ENCODE measurements around the gene ICOS.
"Not testable (repeated sequence)": the region's sequence is repeated elsewhere in the genome, so short reads cannot be mapped to it uniquely, and the experiment has no call there.

The ICOS gene

DNA sequence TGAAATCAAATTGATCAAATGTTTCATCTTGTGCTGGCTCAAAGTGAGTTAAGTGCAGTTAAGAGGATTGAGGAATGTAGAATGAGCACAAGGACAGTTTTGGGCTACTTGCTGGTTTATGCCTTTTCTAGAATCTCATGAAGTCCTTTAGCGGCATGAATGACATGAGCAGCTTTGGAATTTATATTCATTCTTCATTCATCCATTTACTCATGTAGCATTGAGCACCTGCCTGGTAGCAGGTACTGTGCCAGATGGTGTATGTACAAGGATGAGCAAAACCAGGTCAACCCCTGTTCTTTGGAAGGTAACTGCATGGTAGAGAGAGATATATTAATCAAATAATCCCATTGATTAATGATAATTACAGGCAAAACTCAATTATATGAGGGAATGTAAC is 1.2 kb downstream of the ICOS start:
- no peak overlapping the region for H3K4me3 ChIP-seq (ENCODE audit: control insufficient read depth, low read depth, low read length)
- TF ChIP-seq, protein P1, sequence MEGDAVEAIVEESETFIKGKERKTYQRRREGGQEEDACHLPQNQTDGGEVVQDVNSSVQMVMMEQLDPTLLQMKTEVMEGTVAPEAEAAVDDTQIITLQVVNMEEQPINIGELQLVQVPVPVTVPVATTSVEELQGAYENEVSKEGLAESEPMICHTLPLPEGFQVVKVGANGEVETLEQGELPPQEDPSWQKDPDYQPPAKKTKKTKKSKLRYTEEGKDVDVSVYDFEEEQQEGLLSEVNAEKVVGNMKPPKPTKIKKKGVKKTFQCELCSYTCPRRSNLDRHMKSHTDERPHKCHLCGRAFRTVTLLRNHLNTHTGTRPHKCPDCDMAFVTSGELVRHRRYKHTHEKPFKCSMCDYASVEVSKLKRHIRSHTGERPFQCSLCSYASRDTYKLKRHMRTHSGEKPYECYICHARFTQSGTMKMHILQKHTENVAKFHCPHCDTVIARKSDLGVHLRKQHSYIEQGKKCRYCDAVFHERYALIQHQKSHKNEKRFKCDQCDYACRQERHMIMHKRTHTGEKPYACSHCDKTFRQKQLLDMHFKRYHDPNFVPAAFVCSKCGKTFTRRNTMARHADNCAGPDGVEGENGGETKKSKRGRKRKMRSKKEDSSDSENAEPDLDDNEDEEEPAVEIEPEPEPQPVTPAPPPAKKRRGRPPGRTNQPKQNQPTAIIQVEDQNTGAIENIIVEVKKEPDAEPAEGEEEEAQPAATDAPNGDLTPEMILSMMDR (IDR thresholded peaks at IDR 0.05; ENCODE audit: control insufficient read depth, insufficient read depth, low read depth, low read length, missing control alignments) = no peak
- DNase-seq (ENCODE audit: low read depth) = no peak

DNA sequence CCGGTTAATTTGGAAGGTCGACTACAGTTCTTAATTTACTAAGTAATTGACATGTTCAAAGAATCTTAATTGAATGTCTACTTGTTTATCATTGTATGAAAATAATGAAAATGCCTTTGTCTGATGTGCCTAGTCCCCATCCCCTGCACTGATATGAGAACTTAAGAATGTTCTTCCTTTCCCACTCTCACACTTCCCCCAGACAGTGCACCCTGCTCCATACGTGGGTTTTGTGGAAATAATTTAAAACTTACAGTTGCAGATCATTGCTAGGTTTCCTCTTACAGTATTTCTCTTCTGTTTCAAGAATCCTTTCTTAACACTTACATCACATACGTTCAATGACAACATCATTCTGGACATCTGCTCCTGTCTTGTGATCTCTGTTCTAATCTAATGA is 3.5 kb downstream of the ICOS start:
- no peak for DNase-seq (ENCODE audit: low read depth)
- TF ChIP-seq, protein P1 (IDR thresholded peaks at IDR 0.05; ENCODE audit: control insufficient read depth, insufficient read depth, low read depth, low read length, missing control alignments) = no peak
- no peak overlapping the region for H3K4me3 ChIP-seq (ENCODE audit: control insufficient read depth, low read depth, low read length)

DNA sequence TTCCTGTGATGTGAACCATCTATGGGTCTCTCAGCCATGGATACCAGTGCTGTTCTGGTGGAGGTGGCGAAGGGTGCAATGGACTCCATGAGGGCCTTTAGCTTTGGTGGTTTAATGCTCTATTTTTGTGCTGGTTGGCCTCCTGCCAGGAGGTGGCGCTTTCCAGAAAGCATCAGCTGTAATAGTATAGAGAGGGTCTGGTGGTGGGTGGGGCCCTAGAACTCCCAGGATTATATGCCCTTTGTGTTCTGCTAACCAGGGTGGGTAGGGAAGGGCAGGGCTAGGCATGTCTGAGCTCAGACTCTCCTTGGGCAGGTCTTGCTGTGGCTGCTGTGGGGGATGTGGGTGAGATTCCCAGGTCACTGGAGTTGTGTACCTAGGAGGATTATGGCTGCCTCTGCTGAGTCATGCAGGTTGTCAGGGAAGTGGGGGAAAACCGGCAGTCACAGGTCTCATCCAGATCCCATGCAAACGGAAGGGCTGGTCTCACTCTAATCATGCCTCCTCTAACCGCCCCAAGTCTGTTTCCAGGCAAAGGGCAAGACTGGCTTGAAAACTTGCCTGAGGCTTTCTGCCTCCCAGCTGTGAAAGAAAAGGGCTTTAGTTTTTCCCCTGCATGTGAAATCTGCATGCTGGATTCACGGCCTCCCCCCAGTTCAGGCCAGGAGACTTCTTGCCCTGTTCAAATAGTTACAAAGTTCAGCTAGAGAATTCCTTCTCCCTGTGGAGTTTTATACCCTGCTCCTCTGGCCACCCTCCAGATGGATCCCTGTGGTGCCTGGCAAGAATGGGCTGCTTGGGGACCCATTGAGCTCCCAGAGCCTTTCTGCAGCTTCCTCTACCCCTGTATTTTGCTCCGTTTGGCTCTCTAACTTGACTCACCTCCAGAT is 7.2 kb downstream of the ICOS start:
- H3K4me3 ChIP-seq (ENCODE audit: control insufficient read depth, low read depth, low read length); DNase-seq (ENCODE audit: low read depth): not testable (repeated sequence)

DNA sequence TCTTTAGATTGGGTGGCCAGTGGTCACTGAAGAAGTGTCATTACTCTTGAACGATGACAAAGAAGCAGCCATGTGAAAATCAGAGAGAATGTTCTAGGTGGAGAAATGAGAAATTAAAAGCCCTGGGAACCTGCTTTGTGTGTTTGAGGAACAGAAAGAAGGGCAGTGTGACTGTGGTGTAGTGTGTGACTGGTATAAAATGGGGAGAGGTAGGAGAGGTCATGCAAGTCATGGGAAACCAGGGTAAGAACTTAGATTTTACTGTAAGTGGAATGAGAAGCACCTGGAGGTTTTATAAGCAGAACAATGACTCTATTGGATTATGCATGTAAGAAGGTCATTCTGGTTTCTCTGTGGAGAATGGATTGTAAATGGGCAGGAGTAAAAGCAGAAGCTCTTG is 12.2 kb downstream of the ICOS start:
- TF ChIP-seq, protein P1 (IDR thresholded peaks at IDR 0.05; ENCODE audit: control insufficient read depth, insufficient read depth, low read depth, low read length, missing control alignments) = no peak
- H3K4me3 ChIP-seq (ENCODE audit: control insufficient read depth, low read depth, low read length) = no peak overlapping the region
- DNase-seq (ENCODE audit: low read depth) = no peak

DNA sequence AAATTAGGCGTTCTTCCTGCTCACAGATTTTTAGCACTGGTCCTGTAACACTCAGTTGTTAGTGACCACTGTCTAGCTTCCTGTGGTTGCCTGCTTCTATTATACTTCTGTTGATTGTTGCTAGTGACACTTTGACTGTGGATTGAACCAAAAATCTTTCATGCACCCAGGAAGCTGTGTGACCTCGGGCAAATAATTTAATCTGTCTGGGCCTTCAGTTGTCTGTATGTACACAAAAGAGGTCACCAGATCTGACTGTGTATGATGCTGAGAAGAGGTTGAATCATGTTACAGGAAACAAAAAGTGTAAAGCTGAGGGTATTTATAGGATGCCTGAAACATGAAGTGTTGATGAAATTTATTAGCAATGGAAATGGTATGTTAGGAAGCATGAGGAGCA is 12.7 kb downstream of the ICOS start:
- H3K4me3 ChIP-seq (ENCODE audit: control insufficient read depth, low read depth, low read length) = no peak overlapping the region
- TF ChIP-seq, protein P1 (IDR thresholded peaks at IDR 0.05; ENCODE audit: control insufficient read depth, insufficient read depth, low read depth, low read length, missing control alignments) = no peak
- no peak for DNase-seq (ENCODE audit: low read depth)

DNA sequence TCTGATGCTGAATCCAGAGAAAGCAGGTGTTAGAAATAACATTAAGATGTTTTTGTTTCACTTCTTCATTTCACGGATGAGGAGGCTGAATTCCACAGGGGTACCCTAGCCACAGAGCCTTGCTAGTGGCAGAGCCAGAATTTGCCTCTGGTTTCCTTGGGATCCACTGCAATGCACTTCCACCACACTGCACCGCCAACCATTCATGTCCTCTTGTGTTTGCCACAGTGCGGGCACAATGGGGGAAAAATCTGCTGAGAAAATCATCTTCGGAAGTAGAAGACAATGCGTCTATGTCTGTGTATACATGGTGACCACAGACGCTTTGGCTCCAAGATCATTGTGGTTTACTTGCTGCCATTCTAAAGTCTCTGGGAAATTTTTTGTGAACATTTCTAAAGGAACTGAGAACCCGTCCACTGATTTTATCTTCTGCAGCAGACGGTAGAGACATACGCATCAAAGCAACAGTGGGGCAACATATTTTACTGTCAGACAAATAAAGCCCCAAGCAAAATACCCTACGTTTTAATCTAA is 14.9 kb downstream of the ICOS start:
- TF ChIP-seq, protein P1 (IDR thresholded peaks at IDR 0.05; ENCODE audit: control insufficient read depth, insufficient read depth, low read depth, low read length, missing control alignments) = no peak

DNA sequence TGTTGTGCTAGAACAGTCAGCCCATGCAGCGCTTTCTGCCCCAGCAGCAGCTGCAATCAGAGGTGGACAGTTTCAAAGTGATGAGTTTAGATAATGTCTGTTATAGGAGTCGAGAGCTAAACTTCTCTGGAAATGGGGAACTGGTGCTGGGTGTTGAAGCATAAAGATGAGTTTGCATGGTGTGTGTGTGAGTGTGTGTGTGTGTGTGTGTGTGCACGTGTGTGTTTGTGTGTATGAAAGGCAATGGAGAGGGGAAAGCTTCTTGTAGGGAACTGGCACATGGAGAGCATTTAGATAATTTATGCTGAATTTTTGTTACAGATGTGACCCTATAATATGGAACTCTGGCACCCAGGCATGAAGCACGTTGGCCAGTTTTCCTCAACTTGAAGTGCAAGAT is 22.7 kb downstream of the ICOS start:
- TF ChIP-seq, protein P1 (IDR thresholded peaks at IDR 0.05; ENCODE audit: control insufficient read depth, insufficient read depth, low read depth, low read length, missing control alignments) = no peak
- DNase-seq (ENCODE audit: low read depth) = no peak
- no peak overlapping the region for H3K4me3 ChIP-seq (ENCODE audit: control insufficient read depth, low read depth, low read length)

More for the DNA sequence above, 14.9 kb downstream of the ICOS start:
- no peak overlapping the region for H3K4me3 ChIP-seq (ENCODE audit: control insufficient read depth, low read depth, low read length)
- no peak for DNase-seq (ENCODE audit: low read depth)
